22Rv1 (cell line): ENCODE data around the gene ALG10B.
"Not testable (repeated sequence)": the region's sequence is repeated elsewhere in the genome, so short reads cannot be mapped to it uniquely, and the experiment has no call there.

Source experiments
- CTCF ChIP-seq: fragments of 450-650 bp; IDR thresholded peaks from 2 replicates; pipeline ENCODE4 v1.5.1; 2017; ENCODE audit warnings: mild to moderate bottlenecking
- ZFX ChIP-seq: fragments of 450-650 bp; IDR thresholded peaks from 2 replicates; pipeline ENCODE4 v1.6.1; 2017; ENCODE audit warnings: antibody characterized with exemption, borderline replicate concordance

- TF ChIP-seq CTCF, ZFX: not testable (repeated sequence)
Measured at GRCh38 chr12:38321966-38322365, 5.4 kb downstream of the ALG10B start.
